Glutamatergic neuron (in vitro differentiated cells): ENCODE measurements around the gene SLC41A2. TPM values are rescaled to one million over a fixed set of nuclear protein-coding genes. Genes with fewer than 3 reads are reported as not detected.

Experiments
- DNase-seq: peaks from one replicate; pipeline ENCODE4 v3.0.0; 2022
- H3K27ac Mint-ChIP-seq: one replicate; pipeline ENCODE4 v1.8.0; 2020; ENCODE audit warnings: mild to moderate bottlenecking, mixed read lengths, inconsistent platforms; ENCODE audit not compliant: unreplicated experiment
- H3K27me3 Mint-ChIP-seq: one replicate; pipeline ENCODE4 v1.8.0; 2020; ENCODE audit warnings: mild to moderate bottlenecking, moderate library complexity, mixed read lengths, inconsistent platforms; ENCODE audit not compliant: unreplicated experiment
- H3K36me3 Mint-ChIP-seq: one replicate; pipeline ENCODE4 v1.8.0; 2020; ENCODE audit warnings: mild to moderate bottlenecking, mixed read lengths, inconsistent platforms; ENCODE audit not compliant: unreplicated experiment
- H3K4me1 Mint-ChIP-seq: one replicate; pipeline ENCODE4 v1.8.0; 2020; ENCODE audit warnings: mild to moderate bottlenecking, low read depth, mixed read lengths, inconsistent platforms; ENCODE audit not compliant: unreplicated experiment
- H3K4me3 Mint-ChIP-seq: one replicate; pipeline ENCODE4 v1.8.0; 2020; ENCODE audit warnings: mild to moderate bottlenecking, mixed read lengths, inconsistent platforms; ENCODE audit not compliant: unreplicated experiment
- H3K9me3 Mint-ChIP-seq: one replicate; pipeline ENCODE4 v1.8.0; 2020; ENCODE audit warnings: mild to moderate bottlenecking, moderate library complexity, mixed read lengths, inconsistent platforms; ENCODE audit not compliant: unreplicated experiment
- CTCF ChIP-seq: fragments of 200-600 bp; sonication (generic); IDR thresholded peaks from one replicate; pipeline ENCODE4 v1.5.0; 2021; ENCODE audit not compliant: partially characterized antibody, unreplicated experiment
- total RNA-seq: library from RNA; stranded (reverse); fragmentation: NEBNext Ultra II Directional; extraction: Animal tissue kit (Norgen Biotek cat#: 25700); gene quantifications from one replicate; pipeline ENCODE4 v1.2.1, GENCODE V29; 2021; ENCODE audit not compliant: unreplicated experiment

Gene SLC41A2
- total RNA-seq, 1 donor from 2014 or later, result 12.0 TPM

DNA sequence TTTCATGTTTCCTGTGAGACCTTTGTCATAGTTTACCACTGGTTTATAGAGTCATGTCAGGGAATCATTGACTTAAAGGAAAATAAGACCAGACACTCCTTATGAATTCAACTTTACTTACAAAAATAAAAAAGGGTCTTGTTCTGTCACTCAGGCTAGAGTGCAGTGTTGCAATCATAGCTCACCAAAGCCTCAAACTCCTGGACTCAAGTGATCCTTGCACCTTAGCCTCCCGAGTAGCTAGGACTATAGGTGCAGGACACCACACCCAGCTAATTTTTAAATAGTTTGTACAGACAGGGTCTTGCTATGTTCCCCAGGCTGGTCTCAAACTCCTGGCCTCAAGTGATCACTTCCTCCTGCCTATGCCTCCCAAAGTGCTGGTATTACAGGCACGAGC, 19.0 kb downstream of the SLC41A2 start:
- Mint-ChIP-seq H3K27me3 (no peaks in the 10 kb centered on the region), H3K4me3 (no peak overlapping the region), H3K36me3 (no peaks in the 10 kb centered on the region), H3K27ac (no peak overlapping the region), H3K9me3 (peaks cover 4% of the 10 kb centered on the region), H3K4me1 (peaks cover 6% of the 10 kb centered on the region)
- DNase-seq, result no peak
- TF ChIP-seq CTCF, result no peak

DNA sequence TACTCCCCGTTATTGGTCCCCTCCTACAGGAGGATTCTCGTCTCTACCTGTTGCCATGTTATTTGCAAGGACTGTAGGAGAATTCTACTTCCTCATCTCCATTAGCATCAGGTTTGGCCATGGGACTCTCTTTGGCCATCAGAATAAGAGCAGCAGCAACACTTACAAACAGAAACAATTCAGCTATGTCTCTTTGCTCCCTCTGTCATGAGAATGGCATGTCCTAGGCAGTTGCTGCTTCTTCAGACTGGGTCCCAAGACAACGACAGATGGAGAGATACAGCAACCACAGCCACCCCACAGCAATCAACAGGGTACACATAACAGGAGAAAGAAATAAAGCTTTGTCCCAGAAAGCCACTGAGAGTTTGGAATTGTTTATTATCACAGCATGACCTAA, 19.7 kb downstream of the SLC41A2 start:
- H3K36me3 Mint-ChIP-seq, result no peaks in the 10 kb centered on the region
- peaks cover 6% of the 10 kb centered on the region for H3K4me1 Mint-ChIP-seq
- no peak for TF ChIP-seq CTCF
- no peak overlapping the region for H3K27ac Mint-ChIP-seq
- no peak overlapping the region for H3K4me3 Mint-ChIP-seq
- H3K9me3 Mint-ChIP-seq, result peaks cover 1% of the 10 kb centered on the region
- no peaks in the 10 kb centered on the region for H3K27me3 Mint-ChIP-seq
- DNase-seq, result no peak

GRCh38 chr12:104935886-104936285, 22.2 kb downstream of the SLC41A2 start:
- DNase-seq, result no peak
- no peaks in the 10 kb centered on the region for H3K36me3 Mint-ChIP-seq
- H3K4me1 Mint-ChIP-seq, result peaks cover 6% of the 10 kb centered on the region
- H3K9me3 Mint-ChIP-seq, result no peaks in the 10 kb centered on the region
- H3K27ac Mint-ChIP-seq, result no peak overlapping the region
- H3K27me3 Mint-ChIP-seq, result no peaks in the 10 kb centered on the region
- H3K4me3 Mint-ChIP-seq, result no peak overlapping the region
- TF ChIP-seq CTCF, result no peak

GRCh38 chr12:104933778-104934177, 24.3 kb downstream of the SLC41A2 start:
- no peaks in the 10 kb centered on the region for H3K36me3 Mint-ChIP-seq
- H3K4me3 Mint-ChIP-seq, result no peak overlapping the region
- no peak overlapping the region for H3K27ac Mint-ChIP-seq
- peaks cover 6% of the 10 kb centered on the region for H3K4me1 Mint-ChIP-seq
- TF ChIP-seq CTCF, result no peak
- no peak for DNase-seq
- no peaks in the 10 kb centered on the region for H3K27me3 Mint-ChIP-seq
- H3K9me3 Mint-ChIP-seq, result no peaks in the 10 kb centered on the region

GRCh38 chr12:104933128-104933527, 25.0 kb downstream of the SLC41A2 start:
- H3K9me3 Mint-ChIP-seq, result no peaks in the 10 kb centered on the region
- H3K27me3 Mint-ChIP-seq, result no peaks in the 10 kb centered on the region
- no peak overlapping the region for H3K4me3 Mint-ChIP-seq
- H3K4me1 Mint-ChIP-seq, result no peaks in the 10 kb centered on the region
- H3K36me3 Mint-ChIP-seq, result no peaks in the 10 kb centered on the region
- DNase-seq, result no peak
- H3K27ac Mint-ChIP-seq, result no peak overlapping the region
- no peak for TF ChIP-seq CTCF
